Kidney epithelial cell (primary cell): Measurements from ENCODE around the gene ZNF532. TPM values are rescaled to one million over a fixed set of nuclear protein-coding genes. Genes with fewer than 3 reads are reported as not detected.

Source experiments
- DNase-seq: peaks from one replicate; pipeline ENCODE4 v3.0.0-alpha.2; 2010; ENCODE audit warnings: low read depth
- H3K27me3 ChIP-seq: 2 replicates; pipeline ENCODE4 v1.6.0; 2011; ENCODE audit warnings: low read length; ENCODE audit not compliant: control insufficient read depth, insufficient read depth
- H3K36me3 ChIP-seq: 2 replicates; pipeline ENCODE4 v1.5.1; 2011; ENCODE audit warnings: low read length; ENCODE audit not compliant: control insufficient read depth, insufficient read depth
- H3K4me3 ChIP-seq: 2 replicates; pipeline ENCODE4 v1.5.1; 2011; ENCODE audit warnings: low read depth, mild to moderate bottlenecking, control low read depth, low read length
- CTCF ChIP-seq: IDR thresholded peaks from 2 replicates; pipeline ENCODE4 v1.5.1; 2011; ENCODE audit warnings: mild to moderate bottlenecking, moderate library complexity, low read length, control low read depth, inconsistent platforms; ENCODE audit not compliant: insufficient read depth, poor library complexity, severe bottlenecking
- total RNA-seq: library from RNA; depleted of rRNA; stranded (reverse); fragments of >200 nt; gene quantifications from 2 replicates; pipeline ENCODE4 v1.2.3, GENCODE V29; 2015

ZNF532 gene
- total RNA-seq, 1 donor from 2014 or later, result 89.5 TPM

- H3K36me3 ChIP-seq, result no peaks in the 10 kb centered on the region
- no peak overlapping the region for H3K4me3 ChIP-seq
- DNase-seq, result no peak
- H3K27me3 ChIP-seq, result no peaks in the 10 kb centered on the region
- TF ChIP-seq CTCF, result no peak
Observed at GRCh38 chr18:58838165-58838860, 26.4 kb upstream of the ZNF532 start.

DNA sequence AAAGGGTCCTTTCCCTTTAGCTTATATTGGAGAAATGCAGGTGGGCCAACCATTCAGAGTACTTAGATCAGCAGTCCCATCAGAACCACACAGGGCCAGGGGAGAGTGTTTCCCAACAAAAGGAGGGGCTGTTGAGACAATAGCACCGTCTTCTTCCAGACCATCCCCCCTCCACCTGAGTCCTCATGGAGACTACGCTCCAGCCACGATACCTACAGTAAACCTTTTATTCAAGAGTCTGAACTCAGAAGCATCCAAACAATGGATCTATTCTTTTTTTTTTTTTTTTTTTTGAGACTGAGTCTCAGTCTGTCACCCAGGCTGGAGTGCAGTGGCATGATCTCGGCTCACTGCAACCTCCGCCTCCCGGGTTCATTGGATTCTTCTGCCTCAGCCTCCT, 25.7 kb upstream of the ZNF532 start:
- Histone ChIP-seq H3K36me3 (no peaks in the 10 kb centered on the region), H3K4me3 (no peak overlapping the region), H3K27me3 (no peaks in the 10 kb centered on the region)
- no peak for DNase-seq
- TF ChIP-seq CTCF, result no peak

DNA sequence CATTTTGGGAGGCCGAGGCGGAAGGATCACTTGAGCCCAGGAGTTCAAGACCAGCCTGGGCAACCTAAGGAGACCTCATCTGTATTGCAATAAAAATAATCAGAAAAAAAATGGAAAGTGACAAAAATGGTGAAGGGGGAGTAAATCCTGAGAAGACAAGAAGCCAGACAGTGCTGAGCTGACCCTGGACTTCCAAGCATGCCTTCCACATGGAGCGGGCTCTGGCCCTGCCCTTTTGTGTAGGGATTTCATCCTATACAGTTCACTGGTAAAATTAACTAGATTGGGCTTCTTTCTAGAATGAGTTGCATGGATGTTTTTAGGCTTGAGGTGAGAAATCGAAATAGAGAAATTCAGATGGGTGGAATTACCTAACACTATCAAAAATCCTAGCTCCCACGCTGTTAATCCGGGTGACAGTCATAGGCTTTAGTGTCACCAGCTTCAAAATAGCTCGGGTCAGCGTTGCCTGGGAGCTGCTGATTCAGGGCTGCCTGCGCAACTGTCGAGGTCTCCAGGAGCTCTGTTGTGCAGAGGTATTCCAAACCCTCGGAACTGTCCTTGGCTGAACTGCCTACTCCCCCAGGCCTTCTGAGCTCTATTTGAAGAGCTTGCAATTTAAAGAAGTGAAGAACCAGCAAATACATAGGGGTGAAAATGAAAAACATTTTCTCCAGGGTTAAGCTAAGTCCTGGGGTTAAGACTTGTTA, 21.5 kb upstream of the ZNF532 start:
- no peak for DNase-seq
- TF ChIP-seq CTCF, result no peak
- no peaks in the 10 kb centered on the region for H3K27me3 ChIP-seq

DNA sequence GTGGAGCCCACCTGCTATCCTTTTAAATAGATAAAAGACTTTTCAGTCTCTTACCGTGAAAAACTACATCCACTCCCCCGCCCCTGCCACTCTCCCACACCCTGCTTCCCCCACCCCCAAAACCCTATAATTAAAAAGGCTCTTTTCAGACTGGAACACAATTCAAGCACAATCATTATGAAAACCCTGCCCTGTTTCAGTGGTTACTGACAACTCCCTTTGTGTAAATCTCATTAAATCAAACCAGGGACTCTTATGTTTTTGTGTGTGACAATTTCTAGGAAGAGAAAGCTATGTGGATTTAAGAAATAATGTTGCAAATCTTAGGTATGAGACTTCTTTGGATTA, 21.0 kb upstream of the ZNF532 start:
- H3K36me3 ChIP-seq, result no peaks in the 10 kb centered on the region
- H3K27me3 ChIP-seq, result no peaks in the 10 kb centered on the region
- TF ChIP-seq CTCF, result no peak
- DNase-seq, result no peak
- no peak overlapping the region for H3K4me3 ChIP-seq

More for the DNA sequence above, 21.5 kb upstream of the ZNF532 start:
- H3K36me3 ChIP-seq, result no peaks in the 10 kb centered on the region
- H3K4me3 ChIP-seq, result no peak overlapping the region

DNA sequence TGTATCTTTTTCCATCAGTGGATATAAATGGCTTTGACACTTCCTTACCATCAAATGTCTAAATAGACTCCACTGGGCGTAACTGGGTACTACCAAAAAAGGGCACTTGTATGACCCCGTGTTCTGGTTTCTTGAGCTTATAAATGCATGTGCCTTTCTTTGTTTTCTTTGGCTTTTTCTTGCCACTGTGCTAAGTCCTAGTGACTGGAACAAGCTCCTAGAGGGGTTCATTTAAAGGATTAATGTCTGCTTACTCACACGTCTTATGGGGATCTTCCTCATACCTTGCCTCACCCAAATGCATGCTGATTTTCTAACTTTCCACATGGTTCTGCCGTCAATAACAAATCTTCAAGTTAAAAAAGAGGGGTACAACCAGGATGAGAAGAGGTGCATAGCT, 19.8 kb upstream of the ZNF532 start:
- H3K36me3 ChIP-seq, result no peaks in the 10 kb centered on the region
- H3K4me3 ChIP-seq, result no peak overlapping the region
- H3K27me3 ChIP-seq, result no peaks in the 10 kb centered on the region
- DNase-seq, result no peak
- TF ChIP-seq CTCF, result no peak
